Adrenal gland (tissue), 5 donors: ENCODE data around the gene ADAM21.

Experiments
- CTCF ChIP-seq, 6 experiments: fragments of 450-650 bp in 4 of 6; fragments of 200-600 bp in 2 of 6; sonication (generic) in 1 of 6; IDR thresholded peaks; 1 replicate in 5 of 6; 2 replicates in 1 of 6; pipeline versions ENCODE4 v1.5.1 to v1.8.0; 2016 to 2021; ENCODE audit warnings: antibody characterized with exemption in 6 of 6, mild to moderate bottlenecking in 2 of 6, moderate library complexity in 1 of 6
- POLR2A ChIP-seq, 2 donors: fragments of 450-650 bp; IDR thresholded peaks; one replicate each; pipeline ENCODE4 v1.6.1; 2017; ENCODE audit warnings: antibody characterized with exemption in 2 of 2, mild to moderate bottlenecking in 2 of 2, moderate library complexity in 1 of 2
- donor health status: DM: no; HTN: no; CAD: no.

DNA sequence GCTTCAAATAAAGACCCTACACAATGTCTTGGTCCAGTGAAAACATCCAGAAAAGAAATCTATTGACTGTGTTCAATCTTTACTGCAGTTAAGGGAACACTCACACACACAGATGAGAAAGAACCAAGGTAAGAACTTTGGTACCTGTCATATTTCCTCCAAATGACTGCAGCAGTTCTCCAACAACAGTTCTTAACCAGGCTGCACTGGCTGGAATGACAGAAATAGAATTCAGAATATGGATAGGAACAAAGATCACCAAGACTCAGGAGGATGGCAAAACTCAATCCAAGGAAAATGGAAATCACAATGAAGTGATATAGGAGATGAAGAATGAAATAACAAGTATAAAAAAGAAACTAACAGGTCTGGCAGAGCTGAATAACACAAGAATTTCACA, 46.2 kb downstream of the ADAM21 start:
- TF ChIP-seq CTCF (IDR thresholded peaks at IDR 0.05) (no peak), POLR2A (IDR thresholded peaks at IDR 0.05) (no peak)
